K562 (cell line): ENCODE results near the gene GPN1. TPM values are rescaled to one million over a fixed set of nuclear protein-coding genes. Genes with fewer than 3 reads are reported as not detected.

ENCODE experiments used
- ARID2 ChIP-seq: fragments of 450-650 bp; IDR thresholded peaks from 2 replicates; pipeline ENCODE4 v1.6.1; 2017; ENCODE audit warnings: antibody characterized with exemption, mild to moderate bottlenecking
- CC2D1A ChIP-seq: fragments of 450-650 bp; IDR thresholded peaks from 2 replicates; pipeline ENCODE4 v1.6.1; 2017; ENCODE audit warnings: mild to moderate bottlenecking
- DIDO1 ChIP-seq: fragments of 450-650 bp; IDR thresholded peaks from 2 replicates; pipeline ENCODE4 v1.6.1; 2016; ENCODE audit warnings: low read depth, missing biosample characterization, missing genetic modification characterization
- E2F6 ChIP-seq, 2 experiments: IDR thresholded peaks; 2 replicates each; pipeline ENCODE4 v1.6.1; 2011; ENCODE audit warnings: borderline replicate concordance in 1 of 2, control low read depth in 1 of 2, low read depth in 1 of 2, low read length in 1 of 2, mild to moderate bottlenecking in 1 of 2, mixed read lengths in 1 of 2, moderate library complexity in 1 of 2; ENCODE audit not compliant: insufficient read depth in 1 of 2, insufficient read length in 1 of 2, poor library complexity in 1 of 2, severe bottlenecking in 1 of 2; ENCODE audit errors: extremely low read depth in 1 of 2
- EP300 ChIP-seq: IDR thresholded peaks from 2 replicates; pipeline ENCODE4 v1.6.1; 2012; ENCODE audit warnings: low read length, improper control_type of control experiment
- KLF16 ChIP-seq: IDR thresholded peaks from 2 replicates; pipeline ENCODE4 v1.6.1; 2016; ENCODE audit warnings: antibody characterized with exemption
- MAZ ChIP-seq, 2 experiments: fragments of 450-650 bp in 1 of 2; sonication (generic) in 1 of 2; formaldehyde crosslinking; IDR thresholded peaks in 1 of 2; conservative IDR thresholded peaks in 1 of 2; 2 replicates each; pipeline versions ENCODE4 v1.4.0 to v1.5.0; 2020; ENCODE audit warnings: mild to moderate bottlenecking in 1 of 2, missing genetic modification reagents in 1 of 2
- NFYB ChIP-seq: IDR thresholded peaks from 2 replicates; pipeline ENCODE4 v1.6.1; 2011; ENCODE audit warnings: mild to moderate bottlenecking, moderate library complexity; ENCODE audit not compliant: insufficient read length; ENCODE audit errors: extremely low read depth
- RAD51 ChIP-seq: fragments of 450-650 bp; IDR thresholded peaks from 2 replicates; pipeline ENCODE4 v1.7.1; 2016; ENCODE audit warnings: low read depth, mild to moderate bottlenecking, borderline replicate concordance
- RNF2 ChIP-seq: sonication (generic); IDR thresholded peaks from 2 replicates; pipeline ENCODE4 v1.6.1; 2016
- SPI1 ChIP-seq: IDR thresholded peaks from 2 replicates; pipeline ENCODE4 v1.6.1; 2011; ENCODE audit warnings: low read depth, low read length, control low read depth, borderline replicate concordance
- TFAM ChIP-seq: fragments of 250-450 bp; sonication (Bioruptor Pico); conservative IDR thresholded peaks from 2 replicates; pipeline ENCODE4 v1.5.0; 2021; ENCODE audit warnings: mild to moderate bottlenecking, moderate library complexity
- ZKSCAN1 ChIP-seq: fragments of 150-350 bp; IDR thresholded peaks from 2 replicates; pipeline ENCODE4 v1.6.1; 2016; ENCODE audit warnings: low read depth, low read length
- ZNF184 ChIP-seq: sonication (generic); formaldehyde crosslinking; IDR thresholded peaks from 2 replicates; pipeline ENCODE4 v1.5.0; 2020; ENCODE audit warnings: missing genetic modification reagents
- ZNF384 ChIP-seq: IDR thresholded peaks from 2 replicates; pipeline ENCODE4 v1.6.1; 2012; ENCODE audit warnings: low read depth, low read length, improper control_type of control experiment
- ZNF507 ChIP-seq: conservative IDR thresholded peaks from 2 replicates; pipeline ENCODE4 v1.6.1; 2017; ENCODE audit warnings: missing genetic modification characterization, missing compliant biosample characterization
- ZNF644 ChIP-seq: fragments of 200-800 bp; sonication (Bioruptor generic); IDR thresholded peaks from 2 replicates; pipeline ENCODE4 v1.6.1; 2016; ENCODE audit warnings: low read depth, missing genetic modification characterization, missing compliant biosample characterization
- ZNF76 ChIP-seq: fragments of 250-450 bp; sonication (Bioruptor Pico); IDR thresholded peaks from 2 replicates; pipeline ENCODE4 v1.4.0; 2020; ENCODE audit warnings: mild to moderate bottlenecking, moderate library complexity, borderline replicate concordance
- polyA plus RNA-seq, 8 experiments: library from polyadenylated mRNA; depleted of rRNA in 4 of 8; stranded (reverse) in 5 of 8; unstranded in 3 of 8; fragments of >200 nt; fragmentation: Nextera tagmentation in 2 of 8; fragmentation: Illumina TruSeq in 1 of 8; extraction: Ambion mirVana in 2 of 8; extraction: Trizol in 1 of 8; gene quantifications; 2 replicates each; pipeline versions ENCODE4 v1.2.1 to v1.2.3, GENCODE V29; 2011 to 2014; ENCODE audit warnings: inconsistent platforms in 1 of 8, missing spikeins in 1 of 8
- total RNA-seq, 7 experiments: library from RNA; depleted of rRNA in 6 of 7; stranded (reverse); fragments of >200 nt in 6 of 7; fragmentation: Illumina TruSeq in 2 of 7; extraction: Trizol in 2 of 7; gene quantifications; 2 replicates each; pipeline versions ENCODE4 v1.2.1 to v1.2.3, GENCODE V29; 2011 to 2021; ENCODE audit warnings: low replicate concordance in 1 of 7
- TF ChIP-seq, protein P1 (sequence below): IDR thresholded peaks from 2 replicates; pipeline ENCODE4 v1.6.1; 2011; ENCODE audit not compliant: insufficient read length; ENCODE audit errors: extremely low read depth
- TF ChIP-seq, protein P2 (sequence below): fragments of 200-800 bp; sonication (Bioruptor generic); IDR thresholded peaks from 2 replicates; pipeline ENCODE4 v1.6.1; 2017; ENCODE audit warnings: missing genetic modification characterization, missing compliant biosample characterization
- TF ChIP-seq, protein P3 (sequence below): fragments of 450-650 bp; IDR thresholded peaks from 2 replicates; pipeline ENCODE4 v1.6.1; 2017; ENCODE audit warnings: mild to moderate bottlenecking, moderate library complexity
- TF ChIP-seq, protein P4 (sequence below), 2 experiments: fragments of 450-650 bp; IDR thresholded peaks; 2 replicates each; pipeline ENCODE4 v1.6.1; 2016

The GPN1 gene
- total and polyA plus RNA-seq, 9 of the 15 experiments (the other 6 are each of a cell fraction or from before 2014, with no cell fraction given), result 23.4 to 171 (median 48.2) TPM

DNA sequence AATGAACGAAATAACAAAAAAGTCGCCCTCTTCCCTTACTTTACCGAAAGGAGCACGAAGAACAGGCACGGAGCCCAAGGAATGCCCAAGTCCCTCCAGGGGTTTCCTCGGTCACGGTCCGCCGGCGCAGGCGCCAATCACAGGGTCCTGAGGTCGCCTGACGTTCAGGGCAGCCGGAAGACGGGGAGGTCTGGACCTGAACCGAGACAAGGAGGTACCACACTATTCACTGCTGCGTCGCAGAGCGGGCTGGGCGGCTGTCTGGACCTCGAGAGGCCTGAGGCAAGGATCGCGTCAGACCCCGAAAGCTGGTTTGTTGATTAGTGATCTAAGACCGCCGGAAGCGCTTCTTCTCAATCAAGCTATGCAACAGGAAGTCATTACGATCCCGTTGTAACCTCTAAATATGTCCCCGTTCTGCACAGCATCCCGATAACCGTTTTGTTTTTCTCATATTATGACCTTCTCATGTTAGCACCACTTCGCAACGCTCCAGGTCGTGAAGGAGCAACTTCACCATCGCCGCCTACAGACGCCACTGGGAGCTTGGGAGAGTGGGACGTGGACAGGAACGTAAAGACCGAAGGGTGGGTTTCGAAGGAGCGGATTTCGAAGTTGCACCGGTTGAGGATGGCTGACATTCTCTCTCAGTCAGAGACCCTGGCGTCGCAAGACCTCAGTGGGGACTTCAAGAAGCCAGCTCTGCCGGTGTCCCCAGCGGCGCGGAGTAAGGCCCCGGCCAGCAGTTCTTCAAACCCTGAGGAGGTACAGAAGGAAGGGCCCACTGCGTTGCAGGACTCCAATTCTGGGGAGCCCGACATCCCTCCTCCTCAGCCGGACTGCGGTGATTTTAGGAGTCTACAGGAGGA, 34.7 kb downstream of the GPN1 start, which contains the start of the genes SLC4A1AP and SUPT7L (continued):
- TF ChIP-seq E2F6 (IDR thresholded peaks at IDR 0.05; ENCODE audit: borderline replicate concordance in 1 of 2, extremely low read depth in 1 of 2, insufficient read depth in 1 of 2, insufficient read length in 1 of 2, low read depth in 1 of 2, low read length in 1 of 2, poor library complexity in 1 of 2, severe bottlenecking in 1 of 2), result no peak
- peak; percentile 100 for TF ChIP-seq DIDO1 (tag)
- no peak for TF ChIP-seq ZNF384
- TF ChIP-seq ZNF507, result no peak
- TF ChIP-seq RAD51, result peak; percentile 53; the same call in 1 of the 2 replicates
- TF ChIP-seq ZNF76, result no peak
- no peak for TF ChIP-seq ZNF644 (tag)
- TF ChIP-seq, protein P1, sequence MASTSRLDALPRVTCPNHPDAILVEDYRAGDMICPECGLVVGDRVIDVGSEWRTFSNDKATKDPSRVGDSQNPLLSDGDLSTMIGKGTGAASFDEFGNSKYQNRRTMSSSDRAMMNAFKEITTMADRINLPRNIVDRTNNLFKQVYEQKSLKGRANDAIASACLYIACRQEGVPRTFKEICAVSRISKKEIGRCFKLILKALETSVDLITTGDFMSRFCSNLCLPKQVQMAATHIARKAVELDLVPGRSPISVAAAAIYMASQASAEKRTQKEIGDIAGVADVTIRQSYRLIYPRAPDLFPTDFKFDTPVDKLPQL, result no peak
- TF ChIP-seq ARID2, result 0 out of 2 replicates have a peak, but pooled peaks have one; percentile 57
- TF ChIP-seq, protein P2, sequence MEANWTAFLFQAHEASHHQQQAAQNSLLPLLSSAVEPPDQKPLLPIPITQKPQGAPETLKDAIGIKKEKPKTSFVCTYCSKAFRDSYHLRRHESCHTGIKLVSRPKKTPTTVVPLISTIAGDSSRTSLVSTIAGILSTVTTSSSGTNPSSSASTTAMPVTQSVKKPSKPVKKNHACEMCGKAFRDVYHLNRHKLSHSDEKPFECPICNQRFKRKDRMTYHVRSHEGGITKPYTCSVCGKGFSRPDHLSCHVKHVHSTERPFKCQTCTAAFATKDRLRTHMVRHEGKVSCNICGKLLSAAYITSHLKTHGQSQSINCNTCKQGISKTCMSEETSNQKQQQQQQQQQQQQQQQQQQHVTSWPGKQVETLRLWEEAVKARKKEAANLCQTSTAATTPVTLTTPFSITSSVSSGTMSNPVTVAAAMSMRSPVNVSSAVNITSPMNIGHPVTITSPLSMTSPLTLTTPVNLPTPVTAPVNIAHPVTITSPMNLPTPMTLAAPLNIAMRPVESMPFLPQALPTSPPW (CRISPR knock-in tag), result peak; percentile 41; the same call in 1 of the 2 replicates
- TF ChIP-seq, protein P3, sequence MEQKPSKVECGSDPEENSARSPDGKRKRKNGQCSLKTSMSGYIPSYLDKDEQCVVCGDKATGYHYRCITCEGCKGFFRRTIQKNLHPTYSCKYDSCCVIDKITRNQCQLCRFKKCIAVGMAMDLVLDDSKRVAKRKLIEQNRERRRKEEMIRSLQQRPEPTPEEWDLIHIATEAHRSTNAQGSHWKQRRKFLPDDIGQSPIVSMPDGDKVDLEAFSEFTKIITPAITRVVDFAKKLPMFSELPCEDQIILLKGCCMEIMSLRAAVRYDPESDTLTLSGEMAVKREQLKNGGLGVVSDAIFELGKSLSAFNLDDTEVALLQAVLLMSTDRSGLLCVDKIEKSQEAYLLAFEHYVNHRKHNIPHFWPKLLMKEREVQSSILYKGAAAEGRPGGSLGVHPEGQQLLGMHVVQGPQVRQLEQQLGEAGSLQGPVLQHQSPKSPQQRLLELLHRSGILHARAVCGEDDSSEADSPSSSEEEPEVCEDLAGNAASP, result no peak
- 0 out of 2 replicates have a peak, but pooled peaks have one; percentile 53 for TF ChIP-seq CC2D1A
- peak; percentile 90 for TF ChIP-seq RNF2
- TF ChIP-seq TFAM (CRISPR knock-in tag), result no peak
- TF ChIP-seq SPI1, result 0 out of 2 replicates have a peak, but pooled peaks have one; percentile 1
- TF ChIP-seq EP300, result no peak
- TF ChIP-seq KLF16, result no peak
- TF ChIP-seq ZNF184 (CRISPR knock-in tag), result no peak
- no peak for TF ChIP-seq NFYB
- TF ChIP-seq ZKSCAN1, result peak; percentile 82
- TF ChIP-seq, protein P4, sequence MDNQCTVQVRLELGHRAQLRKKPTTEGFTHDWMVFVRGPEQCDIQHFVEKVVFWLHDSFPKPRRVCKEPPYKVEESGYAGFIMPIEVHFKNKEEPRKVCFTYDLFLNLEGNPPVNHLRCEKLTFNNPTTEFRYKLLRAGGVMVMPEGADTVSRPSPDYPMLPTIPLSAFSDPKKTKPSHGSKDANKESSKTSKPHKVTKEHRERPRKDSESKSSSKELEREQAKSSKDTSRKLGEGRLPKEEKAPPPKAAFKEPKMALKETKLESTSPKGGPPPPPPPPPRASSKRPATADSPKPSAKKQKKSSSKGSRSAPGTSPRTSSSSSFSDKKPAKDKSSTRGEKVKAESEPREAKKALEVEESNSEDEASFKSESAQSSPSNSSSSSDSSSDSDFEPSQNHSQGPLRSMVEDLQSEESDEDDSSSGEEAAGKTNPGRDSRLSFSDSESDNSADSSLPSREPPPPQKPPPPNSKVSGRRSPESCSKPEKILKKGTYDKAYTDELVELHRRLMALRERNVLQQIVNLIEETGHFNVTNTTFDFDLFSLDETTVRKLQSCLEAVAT (IDR thresholded peaks at IDR 0.05), result 0 out of 4 replicates have a peak, but pooled peaks of 1 of the 2 experiments have one; percentile 69
- TF ChIP-seq MAZ (CRISPR knock-in tag; conservative IDR thresholded peaks at IDR 0.05 in 1 of 2, IDR thresholded peaks at IDR 0.05 in 1 of 2), result peak; percentile 11 to 34; a peak in 1 of 4 replicates
